Activated T-helper 17 cell treated with anti-CD3 and anti-CD28 coated beads, Interleukin-2, amount 50 U/mL, for 72 hours (primary cell): ENCODE measurements around the gene GAS2. TPM values are rescaled to one million over a fixed set of nuclear protein-coding genes. Genes with fewer than 3 reads are reported as not detected.

Experiments
- total RNA-seq, 2 donors: library from RNA; stranded (reverse); gene quantifications; one replicate each; pipeline ENCODE4 v1.2.3, GENCODE V29; 2022

The GAS2 gene
- total RNA-seq, 2 donors from 2014 or later = 1.2 to 1.5 TPM

Other genes starting within 250 kb of the GAS2 start
- 10 to 100 TPM in 1 of 2 donors, 1 to 10 TPM in 1; 7.3 to 10.9 TPM for gene FANCF, start 40.8 kb upstream of the GAS2 start, total RNA-seq
- gene SVIP, start 163.2 kb downstream of the GAS2 start, total RNA-seq = 10 to 100 TPM; 42.7 to 42.9 TPM
- gene CCDC179, start 193.9 kb downstream of the GAS2 start, total RNA-seq = not detected